HEK293 (cell line): ENCODE results near the gene TLR5.

Experiments used
- MYNN ChIP-seq: fragments of 450-650 bp; formaldehyde crosslinking; IDR thresholded peaks from 2 replicates; pipeline ENCODE4 v1.5.1; 2016; ENCODE audit warnings: missing biosample characterization, missing genetic modification characterization, borderline replicate concordance
- OSR2 ChIP-seq: fragments of 450-650 bp; formaldehyde crosslinking; IDR thresholded peaks from 2 replicates; pipeline ENCODE4 v1.5.1; 2016; ENCODE audit warnings: missing biosample characterization, missing genetic modification characterization
- PATZ1 ChIP-seq: fragments of 450-650 bp; formaldehyde crosslinking; IDR thresholded peaks from 2 replicates; pipeline ENCODE4 v1.5.1; 2016; ENCODE audit warnings: missing biosample characterization, missing genetic modification characterization
- PRDM10 ChIP-seq: fragments of 450-650 bp; formaldehyde crosslinking; IDR thresholded peaks from 2 replicates; pipeline ENCODE4 v1.5.1; 2016; ENCODE audit warnings: missing biosample characterization, missing genetic modification characterization
- PRDM4 ChIP-seq: fragments of 450-650 bp; formaldehyde crosslinking; IDR thresholded peaks from 2 replicates; pipeline ENCODE4 v1.5.1; 2017; ENCODE audit warnings: missing biosample characterization, missing genetic modification characterization
- RBAK ChIP-seq: fragments of 450-650 bp; formaldehyde crosslinking; IDR thresholded peaks from 2 replicates; pipeline ENCODE4 v1.5.1; 2016; ENCODE audit warnings: missing biosample characterization, missing genetic modification characterization
- SETDB1 ChIP-seq: IDR thresholded peaks from one replicate; pipeline ENCODE4 v1.6.1; 2017; ENCODE audit warnings: mild to moderate bottlenecking, low read length, moderate library complexity, mixed read lengths; ENCODE audit not compliant: insufficient read length
- ZNF133 ChIP-seq: fragments of 450-650 bp; formaldehyde crosslinking; IDR thresholded peaks from 2 replicates; pipeline ENCODE4 v1.5.1; 2016; ENCODE audit warnings: missing biosample characterization, missing genetic modification characterization
- ZNF175 ChIP-seq: fragments of 450-650 bp; formaldehyde crosslinking; IDR thresholded peaks from 2 replicates; pipeline ENCODE4 v1.5.1; 2016; ENCODE audit warnings: missing biosample characterization, missing genetic modification characterization
- ZNF2 ChIP-seq: fragments of 450-650 bp; formaldehyde crosslinking; IDR thresholded peaks from 2 replicates; pipeline ENCODE4 v1.5.1; 2016; ENCODE audit warnings: missing biosample characterization, missing genetic modification characterization
- ZNF239 ChIP-seq: fragments of 450-650 bp; formaldehyde crosslinking; IDR thresholded peaks from 2 replicates; pipeline ENCODE4 v1.5.1; 2016; ENCODE audit warnings: missing biosample characterization, missing genetic modification characterization
- ZNF311 ChIP-seq: fragments of 450-650 bp; formaldehyde crosslinking; IDR thresholded peaks from 2 replicates; pipeline ENCODE4 v1.5.1; 2017; ENCODE audit warnings: missing biosample characterization, missing genetic modification characterization, borderline replicate concordance
- ZNF324 ChIP-seq: fragments of 450-650 bp; formaldehyde crosslinking; IDR thresholded peaks from 2 replicates; pipeline ENCODE4 v1.5.1; 2016; ENCODE audit warnings: missing biosample characterization, missing genetic modification characterization
- ZNF488 ChIP-seq: fragments of 450-650 bp; formaldehyde crosslinking; IDR thresholded peaks from 2 replicates; pipeline ENCODE4 v1.5.1; 2016; ENCODE audit warnings: missing biosample characterization, missing genetic modification characterization
- ZNF513 ChIP-seq: fragments of 450-650 bp; IDR thresholded peaks from 2 replicates; pipeline ENCODE4 v1.5.1; 2018; ENCODE audit warnings: missing biosample characterization, missing genetic modification characterization
- ZNF521 ChIP-seq: fragments of 450-650 bp; formaldehyde crosslinking; IDR thresholded peaks from 2 replicates; pipeline ENCODE4 v1.5.1; 2017; ENCODE audit warnings: missing biosample characterization, mild to moderate bottlenecking, missing genetic modification characterization
- ZNF558 ChIP-seq: fragments of 450-650 bp; formaldehyde crosslinking; IDR thresholded peaks from 2 replicates; pipeline ENCODE4 v1.5.1; 2016; ENCODE audit warnings: missing biosample characterization, missing genetic modification characterization
- ZNF629 ChIP-seq: fragments of 450-650 bp; formaldehyde crosslinking; IDR thresholded peaks from 2 replicates; pipeline ENCODE4 v1.5.1; 2017; ENCODE audit warnings: missing biosample characterization, missing genetic modification characterization
- ZNF660 ChIP-seq: fragments of 450-650 bp; IDR thresholded peaks from 2 replicates; pipeline ENCODE4 v1.5.1; 2018; ENCODE audit warnings: missing biosample characterization, mild to moderate bottlenecking, missing genetic modification characterization
- ZNF670 ChIP-seq: fragments of 450-650 bp; formaldehyde crosslinking; IDR thresholded peaks from 2 replicates; pipeline ENCODE4 v1.5.1; 2016; ENCODE audit warnings: missing biosample characterization, missing genetic modification characterization, low read depth
- ZSCAN16 ChIP-seq: fragments of 450-650 bp; formaldehyde crosslinking; IDR thresholded peaks from 2 replicates; pipeline ENCODE4 v1.5.1; 2016; ENCODE audit warnings: missing biosample characterization, missing genetic modification characterization
- ZSCAN18 ChIP-seq: fragments of 450-650 bp; formaldehyde crosslinking; IDR thresholded peaks from 2 replicates; pipeline ENCODE4 v1.5.1; 2016; ENCODE audit warnings: missing biosample characterization, missing genetic modification characterization
- ZSCAN4 ChIP-seq: fragments of 450-650 bp; formaldehyde crosslinking; IDR thresholded peaks from 2 replicates; pipeline ENCODE4 v1.5.1; 2017; ENCODE audit warnings: missing biosample characterization, missing genetic modification characterization
- ZSCAN5A ChIP-seq: fragments of 450-650 bp; formaldehyde crosslinking; IDR thresholded peaks from 2 replicates; pipeline ENCODE4 v1.5.1; 2016; ENCODE audit warnings: missing biosample characterization, missing genetic modification characterization

Gene TLR5

GRCh38 chr1:223081181-223081994 is 61.7 kb downstream of the TLR5 start (continued):
- TF ChIP-seq PRDM4 (tag by site-specific recombination) (no peak), ZSCAN16 (no peak), ZNF488 (tag by site-specific recombination) (no peak), ZNF513 (tag by site-specific recombination) (no peak), OSR2 (tag by site-specific recombination) (peak; percentile 21; the same call in 1 of the 2 replicates), ZNF660 (tag by site-specific recombination) (peak; percentile 96; the same call in 1 of the 2 replicates), ZNF324 (tag by site-specific recombination) (peak; percentile 88), ZSCAN5A (tag by site-specific recombination) (peak; percentile 32; the same call in 1 of the 2 replicates), ZNF521 (no peak), PRDM10 (peak; percentile 81), ZNF670 (no peak), ZSCAN4 (peak; percentile 26; the same call in 1 of the 2 replicates), ZNF133 (tag by site-specific recombination) (no peak), SETDB1 (no peak), ZNF239 (no peak), ZSCAN18 (tag by site-specific recombination) (no peak), ZNF558 (tag by site-specific recombination) (peak; percentile 48; the same call in 1 of the 2 replicates), ZNF629 (tag by site-specific recombination) (peak; percentile 99), ZNF2 (tag by site-specific recombination) (peak; percentile 94), ZNF175 (no peak), PATZ1 (tag by site-specific recombination) (peak; percentile 89), MYNN (tag by site-specific recombination) (no peak; the same call in 1 of the 2 replicates), RBAK (tag by site-specific recombination) (no peak), ZNF311 (tag by site-specific recombination) (no peak)
